ENCODE data around the gene DEPP1.

Gene DEPP1

GRCh38 chr10:44961931-44962750 lies 16.5 kb downstream of the DEPP1 start:
- TF ChIP-seq REST (IDR thresholded peaks at IDR 0.05; ENCODE audit: insufficient replicate concordance, low read depth) (no peak), SPI1 (IDR thresholded peaks at IDR 0.05; ENCODE audit: borderline replicate concordance, low read depth) (no peak), GABPA (IDR thresholded peaks at IDR 0.05; ENCODE audit: low read depth) (no peak), POLR2AphosphoS5 (IDR thresholded peaks at IDR 0.05; ENCODE audit: low read depth) (no peak)
- TF ChIP-seq, protein P1, sequence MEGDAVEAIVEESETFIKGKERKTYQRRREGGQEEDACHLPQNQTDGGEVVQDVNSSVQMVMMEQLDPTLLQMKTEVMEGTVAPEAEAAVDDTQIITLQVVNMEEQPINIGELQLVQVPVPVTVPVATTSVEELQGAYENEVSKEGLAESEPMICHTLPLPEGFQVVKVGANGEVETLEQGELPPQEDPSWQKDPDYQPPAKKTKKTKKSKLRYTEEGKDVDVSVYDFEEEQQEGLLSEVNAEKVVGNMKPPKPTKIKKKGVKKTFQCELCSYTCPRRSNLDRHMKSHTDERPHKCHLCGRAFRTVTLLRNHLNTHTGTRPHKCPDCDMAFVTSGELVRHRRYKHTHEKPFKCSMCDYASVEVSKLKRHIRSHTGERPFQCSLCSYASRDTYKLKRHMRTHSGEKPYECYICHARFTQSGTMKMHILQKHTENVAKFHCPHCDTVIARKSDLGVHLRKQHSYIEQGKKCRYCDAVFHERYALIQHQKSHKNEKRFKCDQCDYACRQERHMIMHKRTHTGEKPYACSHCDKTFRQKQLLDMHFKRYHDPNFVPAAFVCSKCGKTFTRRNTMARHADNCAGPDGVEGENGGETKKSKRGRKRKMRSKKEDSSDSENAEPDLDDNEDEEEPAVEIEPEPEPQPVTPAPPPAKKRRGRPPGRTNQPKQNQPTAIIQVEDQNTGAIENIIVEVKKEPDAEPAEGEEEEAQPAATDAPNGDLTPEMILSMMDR (IDR thresholded peaks at IDR 0.05; ENCODE audit: insufficient read depth, low read length) = no peak
- Histone ChIP-seq H3K4me3 (replicated peaks; ENCODE audit: insufficient read depth, low read length) (peak overlapping the region; percentile 75), H3K27ac (replicated peaks) (peak overlapping the region; percentile 97), H3K27me3 (ENCODE audit: insufficient read depth, poor library complexity, severe bottlenecking) (no peaks in the 10 kb centered on the region)
- DNase-seq (ENCODE audit: low read depth in 1 of 2, low spot score in 1 of 2) = no peak

DNA sequence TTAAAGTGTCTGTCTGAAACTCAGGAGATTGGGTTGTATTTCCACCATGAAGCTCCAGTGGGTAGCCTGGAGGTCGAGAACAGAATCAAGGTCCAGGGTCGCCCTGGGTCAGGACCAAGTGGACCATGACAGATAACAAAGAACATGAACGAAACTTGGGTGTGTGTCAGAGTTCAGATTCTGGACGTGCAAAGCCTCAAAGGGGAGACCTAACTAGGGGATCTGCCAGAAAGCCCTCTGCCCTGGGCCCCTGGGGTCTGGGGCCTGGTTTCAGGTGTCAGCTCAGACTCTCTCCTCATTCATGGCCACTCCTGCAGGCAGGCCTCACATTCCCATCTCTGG lies 17.4 kb downstream of the DEPP1 start:
- H3K4me3 ChIP-seq (replicated peaks; ENCODE audit: insufficient read depth, low read length) = peak overlapping the region; percentile 75
- DNase-seq (ENCODE audit: low read depth in 1 of 2, low spot score in 1 of 2) = no peak

GRCh38 chr10:44960482-44961229 lies 18.0 kb downstream of the DEPP1 start:
- peak in 1 of 2 experiments; percentile 40 for DNase-seq (ENCODE audit: low read depth in 1 of 2, low spot score in 1 of 2)
- Histone ChIP-seq H3K4me3 (replicated peaks; ENCODE audit: insufficient read depth, low read length) (peak overlapping the region; percentile 75), H3K27ac (replicated peaks) (peak overlapping the region; percentile 97), H3K27me3 (ENCODE audit: insufficient read depth, poor library complexity, severe bottlenecking) (no peaks in the 10 kb centered on the region)
- TF ChIP-seq GABPA (IDR thresholded peaks at IDR 0.05; ENCODE audit: low read depth) = no peak
- TF ChIP-seq SPI1 (IDR thresholded peaks at IDR 0.05; ENCODE audit: borderline replicate concordance, low read depth) = peak; percentile 61; the same call in 1 of the 2 replicates

More for the DNA sequence above, 17.4 kb downstream of the DEPP1 start:
- TF ChIP-seq GABPA (IDR thresholded peaks at IDR 0.05; ENCODE audit: low read depth) = no peak
- TF ChIP-seq, protein P1 (IDR thresholded peaks at IDR 0.05; ENCODE audit: insufficient read depth, low read length) = no peak
- no peak for TF ChIP-seq SPI1 (IDR thresholded peaks at IDR 0.05; ENCODE audit: borderline replicate concordance, low read depth)
- no peak for TF ChIP-seq POLR2AphosphoS5 (IDR thresholded peaks at IDR 0.05; ENCODE audit: low read depth)
- H3K27me3 ChIP-seq (ENCODE audit: insufficient read depth, poor library complexity, severe bottlenecking) = no peaks in the 10 kb centered on the region
- peak overlapping the region; percentile 97 for H3K27ac ChIP-seq (replicated peaks)

DNA sequence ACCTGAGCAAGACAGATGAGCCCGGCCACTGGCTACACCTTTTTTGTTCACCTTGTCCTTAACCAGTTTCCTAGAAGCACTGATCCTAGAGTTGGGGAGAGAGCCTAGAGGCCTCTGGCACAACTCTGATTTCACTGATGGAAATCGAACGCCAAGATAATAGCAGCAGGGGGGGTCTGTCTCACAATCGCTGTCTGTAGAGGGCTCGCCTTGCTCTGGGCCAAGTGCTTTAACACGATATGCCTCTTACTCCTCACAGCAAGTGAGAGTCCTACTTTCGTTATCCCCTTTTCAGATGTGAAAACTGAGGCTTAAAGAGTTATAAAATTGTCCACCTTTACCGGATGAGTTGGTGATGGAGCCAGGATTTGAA lies 18.5 kb downstream of the DEPP1 start:
- no peaks in the 10 kb centered on the region for H3K27me3 ChIP-seq (ENCODE audit: insufficient read depth, poor library complexity, severe bottlenecking)
- H3K4me3 ChIP-seq (replicated peaks; ENCODE audit: insufficient read depth, low read length) = peak overlapping the region; percentile 75
- DNase-seq (ENCODE audit: low read depth in 1 of 2, low spot score in 1 of 2) = no peak
- H3K27ac ChIP-seq (replicated peaks) = peak overlapping the region; percentile 97
- TF ChIP-seq, protein P1 (IDR thresholded peaks at IDR 0.05; ENCODE audit: insufficient read depth, low read length) = no peak
- no peak for TF ChIP-seq POLR2AphosphoS5 (IDR thresholded peaks at IDR 0.05; ENCODE audit: low read depth)
- TF ChIP-seq GABPA (IDR thresholded peaks at IDR 0.05; ENCODE audit: low read depth) = no peak
- no peak for TF ChIP-seq SPI1 (IDR thresholded peaks at IDR 0.05; ENCODE audit: borderline replicate concordance, low read depth)
- TF ChIP-seq REST (IDR thresholded peaks at IDR 0.05; ENCODE audit: insufficient replicate concordance, low read depth) = no peak

All from HL-60 (cell line).